Measurements from ENCODE around the gene PRRC2B.

- TF ChIP-seq CTCF (IDR thresholded peaks at IDR 0.05) (no peak), POLR2A (IDR thresholded peaks at IDR 0.05) (no peak)
These were observed 71.5 kb downstream of the PRRC2B start for GRCh38 chr9:131465401-131465800.

All from ovary (tissue), 3 donors.